ENCODE results near the gene PTPRCAP. TPM values are rescaled to one million over a fixed set of nuclear protein-coding genes. Genes with fewer than 3 reads are reported as not detected.

Gene PTPRCAP
- total RNA-seq, 1 experiment from 2014 or later: 1.3 TPM

- CTCF ChIA-PET: no interaction called here
Measured at GRCh38 chr11:67407688-67408163, 29.8 kb downstream of the PTPRCAP start.

GRCh38 chr11:67406969-67407687 lies 30.4 kb downstream of the PTPRCAP start:
- CTCF ChIA-PET: no interaction called here
- no peak for TF ChIP-seq CTCF (IDR thresholded peaks at IDR 0.05; ENCODE audit: unreplicated experiment)
- Mint-ChIP-seq H3K27ac (ENCODE audit: unreplicated experiment) (no peak overlapping the region), H3K36me3 (ENCODE audit: insufficient read depth, unreplicated experiment) (peaks cover 10% of the 10 kb centered on the region), H3K27me3 (ENCODE audit: unreplicated experiment) (peaks cover 20% of the 10 kb centered on the region), H3K4me3 (ENCODE audit: low read depth, unreplicated experiment) (no peak overlapping the region), H3K4me1 (ENCODE audit: low read depth, unreplicated experiment) (no peaks in the 10 kb centered on the region), H3K9me3 (ENCODE audit: low read depth, unreplicated experiment) (no peaks in the 10 kb centered on the region)
- BruUV-seq (replicated peaks): no TSS peak
- intact Hi-C loops (cut with micrococcal nuclease; ENCODE audit: unreplicated experiment): no loop called here
- DNase-seq: no peak

More at GRCh38 chr11:67407688-67408163, 29.8 kb downstream of the PTPRCAP start:
- Mint-ChIP-seq H3K9me3 (ENCODE audit: low read depth, unreplicated experiment) (no peaks in the 10 kb centered on the region), H3K27me3 (ENCODE audit: unreplicated experiment) (peaks cover 26% of the 10 kb centered on the region), H3K27ac (ENCODE audit: unreplicated experiment) (no peak overlapping the region), H3K36me3 (ENCODE audit: insufficient read depth, unreplicated experiment) (peaks cover 10% of the 10 kb centered on the region), H3K4me1 (ENCODE audit: low read depth, unreplicated experiment) (no peaks in the 10 kb centered on the region), H3K4me3 (ENCODE audit: low read depth, unreplicated experiment) (no peak overlapping the region)
- no peak for DNase-seq
- intact Hi-C loops (cut with micrococcal nuclease; ENCODE audit: unreplicated experiment): no loop called here
- TF ChIP-seq CTCF (IDR thresholded peaks at IDR 0.05; ENCODE audit: unreplicated experiment): no peak
- BruUV-seq (replicated peaks): no TSS peak

DNA sequence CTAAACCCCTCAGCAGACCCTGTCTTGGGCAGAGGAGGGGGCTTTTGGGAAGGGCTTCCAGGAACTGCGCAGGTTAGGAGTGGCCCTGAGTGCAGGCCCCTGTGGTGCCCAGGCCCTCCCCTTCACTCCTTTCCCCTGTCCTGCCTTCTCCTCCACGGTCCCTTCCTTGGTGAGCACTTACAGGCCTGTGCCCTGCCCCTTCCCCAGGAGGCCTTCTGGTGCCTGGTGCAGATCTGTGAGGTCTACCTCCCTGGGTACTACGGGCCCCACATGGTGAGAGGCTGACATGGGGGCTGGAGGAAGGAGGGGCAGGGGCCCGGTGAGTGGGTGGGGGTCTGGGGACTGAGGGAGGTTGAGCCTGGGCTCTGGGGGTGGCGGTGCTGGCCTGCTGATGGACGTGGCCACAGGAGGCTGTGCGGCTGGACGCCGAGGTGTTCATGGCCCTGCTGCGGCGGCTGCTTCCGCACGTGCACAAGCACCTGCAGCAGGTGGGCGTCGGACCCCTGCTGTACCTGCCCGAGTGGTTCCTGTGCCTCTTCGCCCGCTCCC lies 31.0 kb downstream of the PTPRCAP start:
- Mint-ChIP-seq H3K9me3 (ENCODE audit: low read depth, unreplicated experiment) (no peaks in the 10 kb centered on the region), H3K36me3 (ENCODE audit: insufficient read depth, unreplicated experiment) (peaks cover 10% of the 10 kb centered on the region), H3K4me1 (ENCODE audit: low read depth, unreplicated experiment) (no peaks in the 10 kb centered on the region), H3K27ac (ENCODE audit: unreplicated experiment) (no peak overlapping the region), H3K4me3 (ENCODE audit: low read depth, unreplicated experiment) (no peak overlapping the region), H3K27me3 (ENCODE audit: unreplicated experiment) (peaks cover 14% of the 10 kb centered on the region)
- TF ChIP-seq CTCF (IDR thresholded peaks at IDR 0.05; ENCODE audit: unreplicated experiment): no peak
- no TSS peak for BruUV-seq (replicated peaks)
- intact Hi-C loops (cut with micrococcal nuclease; ENCODE audit: unreplicated experiment): no loop called here
- CTCF ChIA-PET: no interaction called here
- no peak for DNase-seq

GRCh38 chr11:67405688-67406339 lies 31.7 kb downstream of the PTPRCAP start:
- Mint-ChIP-seq H3K9me3 (ENCODE audit: low read depth, unreplicated experiment) (no peaks in the 10 kb centered on the region), H3K4me3 (ENCODE audit: low read depth, unreplicated experiment) (no peak overlapping the region), H3K36me3 (ENCODE audit: insufficient read depth, unreplicated experiment) (peaks cover 13% of the 10 kb centered on the region), H3K27ac (ENCODE audit: unreplicated experiment) (no peak overlapping the region), H3K27me3 (ENCODE audit: unreplicated experiment) (peaks cover 7% of the 10 kb centered on the region), H3K4me1 (ENCODE audit: low read depth, unreplicated experiment) (no peaks in the 10 kb centered on the region)
- CTCF ChIA-PET: no interaction called here
- no peak for DNase-seq
- no TSS peak for BruUV-seq (replicated peaks)
- TF ChIP-seq CTCF (IDR thresholded peaks at IDR 0.05; ENCODE audit: unreplicated experiment): no peak
- intact Hi-C loops (cut with micrococcal nuclease; ENCODE audit: unreplicated experiment): no loop called here

All from Calu3 (cell line).